ENCODE data around the gene GGT5.
"Not testable (repeated sequence)": the region's sequence is repeated elsewhere in the genome, so short reads cannot be mapped to it uniquely, and the experiment has no call there.

Gene GGT5

DNA sequence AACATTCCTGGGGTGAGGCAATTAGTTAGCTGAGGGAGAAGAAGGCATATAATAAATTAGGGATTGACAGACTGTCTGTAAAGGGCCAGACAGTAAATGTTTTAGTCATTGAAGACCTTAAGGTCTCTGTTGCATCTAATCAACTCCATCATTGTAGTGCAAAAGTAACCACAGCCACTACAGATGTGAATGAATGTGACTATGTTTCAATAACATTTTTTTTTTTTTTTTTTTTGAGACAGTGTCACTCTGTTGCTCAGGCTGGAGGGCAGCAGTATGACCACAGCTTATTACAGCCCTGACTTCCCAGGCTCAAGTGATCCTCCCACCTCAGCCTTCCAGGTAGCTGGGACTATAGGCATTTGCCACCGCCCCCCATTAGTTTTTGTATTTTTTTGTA, 35.5 kb upstream of the GGT5 start:
- H3K27me3 ChIP-seq (ENCODE audit: control insufficient read depth, insufficient read depth, low read length); H3K4me3 ChIP-seq (ENCODE audit: low read depth, low read length); H3K36me3 ChIP-seq (ENCODE audit: control insufficient read depth, insufficient read depth, low read length); H3K9me3 ChIP-seq (ENCODE audit: control insufficient read depth, insufficient read depth, low read length); H3K9ac ChIP-seq (ENCODE audit: low read depth, low read length); H3K4me1 ChIP-seq (ENCODE audit: control insufficient read depth, insufficient read depth, low read length): not testable (repeated sequence)

DNA sequence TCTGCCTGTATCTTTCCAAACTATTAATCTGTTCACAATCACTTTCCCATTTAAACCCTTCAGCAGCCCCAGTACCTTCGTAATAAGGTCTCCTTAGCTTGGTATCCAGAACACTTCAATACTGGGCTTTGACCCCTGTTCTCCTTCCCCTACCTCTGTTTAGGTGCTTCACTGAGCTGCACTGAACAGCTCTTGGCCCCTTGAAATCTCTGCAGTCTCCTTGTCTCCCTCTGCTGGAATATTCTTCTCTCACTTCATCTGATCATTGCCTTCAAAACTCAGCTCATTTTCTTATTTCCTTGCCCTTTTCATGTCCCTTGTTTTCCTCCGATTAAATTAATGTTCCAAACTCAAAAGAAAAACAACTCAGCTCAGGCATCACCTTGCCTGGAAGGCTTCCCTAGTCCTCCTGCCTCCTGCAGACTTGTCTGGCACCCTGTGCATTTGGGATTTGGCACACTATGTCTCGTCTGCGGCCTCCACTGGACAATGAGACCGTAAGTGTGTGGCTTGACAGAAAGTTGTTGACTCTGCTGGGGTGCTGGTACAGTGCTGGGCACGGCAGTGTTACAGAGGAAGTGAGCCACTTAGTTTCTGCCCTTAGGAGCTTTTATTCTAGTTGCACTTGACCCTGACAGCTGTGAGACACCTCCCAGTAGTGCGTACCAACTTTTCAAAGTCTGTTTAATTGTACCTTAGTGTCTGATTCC, 30.0 kb upstream of the GGT5 start:
- H3K27me3 ChIP-seq (ENCODE audit: control insufficient read depth, insufficient read depth, low read length); H3K4me1 ChIP-seq (ENCODE audit: control insufficient read depth, insufficient read depth, low read length); H3K9ac ChIP-seq (ENCODE audit: low read depth, low read length); H3K9me3 ChIP-seq (ENCODE audit: control insufficient read depth, insufficient read depth, low read length); H3K36me3 ChIP-seq (ENCODE audit: control insufficient read depth, insufficient read depth, low read length); H3K4me3 ChIP-seq (ENCODE audit: low read depth, low read length): not testable (repeated sequence)

DNA sequence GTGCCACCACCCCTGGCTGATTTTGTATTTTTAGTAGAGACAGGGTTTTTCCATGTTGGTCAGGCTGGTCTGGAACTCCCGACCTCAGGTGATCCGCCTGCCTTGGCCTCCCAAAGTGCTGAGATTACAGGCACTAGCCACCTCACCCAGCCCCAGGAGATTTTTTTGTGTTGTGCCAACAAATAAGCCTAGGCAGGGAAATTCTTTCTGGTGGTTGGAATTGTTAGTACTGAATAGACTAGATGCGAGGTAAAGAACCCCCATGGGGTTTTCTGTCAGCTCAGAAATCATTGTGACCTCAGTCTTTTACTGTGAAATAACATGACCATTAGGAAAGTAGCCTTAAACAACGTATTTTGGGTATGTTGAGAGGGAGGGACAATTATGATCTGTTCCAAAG, 29.0 kb upstream of the GGT5 start:
- H3K9ac ChIP-seq (ENCODE audit: low read depth, low read length); H3K4me1 ChIP-seq (ENCODE audit: control insufficient read depth, insufficient read depth, low read length); H3K36me3 ChIP-seq (ENCODE audit: control insufficient read depth, insufficient read depth, low read length); H3K27me3 ChIP-seq (ENCODE audit: control insufficient read depth, insufficient read depth, low read length); H3K4me3 ChIP-seq (ENCODE audit: low read depth, low read length); H3K9me3 ChIP-seq (ENCODE audit: control insufficient read depth, insufficient read depth, low read length): not testable (repeated sequence)

- H3K9me3 ChIP-seq (ENCODE audit: control insufficient read depth, insufficient read depth, low read length); H3K9ac ChIP-seq (ENCODE audit: low read depth, low read length); H3K36me3 ChIP-seq (ENCODE audit: control insufficient read depth, insufficient read depth, low read length); H3K4me3 ChIP-seq (ENCODE audit: low read depth, low read length); H3K4me1 ChIP-seq (ENCODE audit: control insufficient read depth, insufficient read depth, low read length); H3K27me3 ChIP-seq (ENCODE audit: control insufficient read depth, insufficient read depth, low read length): not testable (repeated sequence)
These were observed 28.1 kb upstream of the GGT5 start for GRCh38 chr22:24273031-24273430.

- Histone ChIP-seq H3K4me3 (ENCODE audit: low read depth, low read length) (peak overlapping the region; percentile 93), H3K4me1 (ENCODE audit: control insufficient read depth, insufficient read depth, low read length) (peaks cover 4% of the 10 kb centered on the region), H3K9ac (ENCODE audit: low read depth, low read length) (peak overlapping the region; percentile 98)
These were observed 26.5 kb upstream of the GGT5 start for GRCh38 chr22:24271386-24271854.

DNA sequence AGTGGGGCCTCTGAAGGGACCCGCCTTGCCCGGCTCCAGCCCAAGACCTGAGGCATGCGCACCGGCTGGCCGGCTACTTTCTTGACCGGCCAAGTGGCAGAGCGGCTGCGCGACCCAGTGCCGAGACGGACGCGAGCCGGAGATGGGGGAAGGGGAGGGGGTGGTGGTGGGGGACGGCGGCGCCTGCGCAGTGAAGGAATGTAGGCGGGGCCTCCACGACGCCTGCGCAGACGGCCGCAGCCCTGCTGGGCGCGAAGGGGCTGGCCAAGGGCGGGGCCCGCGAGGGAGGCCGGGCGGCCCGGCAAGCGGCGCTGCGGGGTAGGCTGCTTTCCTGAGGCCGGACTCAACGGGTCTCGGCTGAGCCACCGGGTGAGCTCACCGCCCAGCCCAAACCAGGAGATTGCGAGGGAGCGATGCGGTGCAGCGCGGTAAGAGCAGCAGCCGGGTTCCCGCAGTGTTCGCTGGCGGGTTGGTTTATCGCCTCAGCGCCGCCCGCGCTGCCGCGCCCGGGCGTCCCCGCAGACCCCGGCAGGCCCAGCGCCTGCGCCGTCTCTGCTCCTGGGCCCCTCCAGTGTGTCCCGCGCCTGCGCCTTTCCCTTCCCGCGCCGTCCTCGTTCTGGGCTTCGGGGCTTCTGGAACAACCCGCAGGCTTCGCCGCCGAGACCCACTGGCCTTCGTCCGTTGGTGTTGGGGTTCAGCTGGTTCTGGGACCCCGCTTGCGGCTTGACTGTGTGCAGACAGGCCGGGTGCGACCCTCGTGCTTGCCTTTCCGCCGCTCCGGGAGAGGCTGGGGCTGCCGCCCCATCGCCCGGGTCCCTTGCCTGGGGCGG, 25.9 kb upstream of the GGT5 start, which contains the start of gene SPECC1L:
SPECC1L (plus strand) TSS at position 276 of the 830 bp plus-strand sequence. CDS start 31,401 bp downstream, outside the sequence.
- H3K4me1 ChIP-seq (ENCODE audit: control insufficient read depth, insufficient read depth, low read length), result peaks cover 4% of the 10 kb centered on the region
- no peaks in the 10 kb centered on the region for H3K9me3 ChIP-seq (ENCODE audit: control insufficient read depth, insufficient read depth, low read length)
- peak within 1 kb of the TSS; percentile 93 for H3K4me3 ChIP-seq (ENCODE audit: low read depth, low read length)
- no peaks in the 10 kb centered on the region for H3K27me3 ChIP-seq (ENCODE audit: control insufficient read depth, insufficient read depth, low read length)
- H3K9ac ChIP-seq (ENCODE audit: low read depth, low read length), result peak within 1 kb of the TSS; percentile 98
- no peaks in the 10 kb centered on the region for H3K36me3 ChIP-seq (ENCODE audit: control insufficient read depth, insufficient read depth, low read length)

More at GRCh38 chr22:24271386-24271854, 26.5 kb upstream of the GGT5 start:
- no peaks in the 10 kb centered on the region for H3K9me3 ChIP-seq (ENCODE audit: control insufficient read depth, insufficient read depth, low read length)
- H3K27me3 ChIP-seq (ENCODE audit: control insufficient read depth, insufficient read depth, low read length), result no peaks in the 10 kb centered on the region
- no peaks in the 10 kb centered on the region for H3K36me3 ChIP-seq (ENCODE audit: control insufficient read depth, insufficient read depth, low read length)

DNA sequence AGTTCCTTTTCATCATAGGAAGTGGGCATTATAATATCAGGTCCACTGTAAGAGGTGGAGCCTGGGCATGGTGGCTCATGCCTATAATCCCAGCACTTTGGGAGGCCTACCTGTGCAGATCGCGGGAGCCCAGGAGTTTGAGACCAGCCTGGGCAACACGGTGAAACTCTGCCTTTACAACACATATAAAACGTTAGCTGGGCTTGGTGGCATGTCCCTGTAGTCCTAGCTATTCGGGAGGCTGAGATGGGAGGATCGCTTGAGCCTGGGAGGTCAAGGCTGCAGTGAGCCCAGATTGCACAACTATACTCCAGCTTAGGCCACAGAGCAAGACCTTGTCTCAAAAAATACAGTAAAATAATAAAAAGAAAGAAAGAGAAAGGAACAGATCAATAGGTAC, 21.6 kb upstream of the GGT5 start:
- H3K4me1 ChIP-seq (ENCODE audit: control insufficient read depth, insufficient read depth, low read length); H3K4me3 ChIP-seq (ENCODE audit: low read depth, low read length); H3K9ac ChIP-seq (ENCODE audit: low read depth, low read length); H3K9me3 ChIP-seq (ENCODE audit: control insufficient read depth, insufficient read depth, low read length); H3K27me3 ChIP-seq (ENCODE audit: control insufficient read depth, insufficient read depth, low read length); H3K36me3 ChIP-seq (ENCODE audit: control insufficient read depth, insufficient read depth, low read length): not testable (repeated sequence)

DNA sequence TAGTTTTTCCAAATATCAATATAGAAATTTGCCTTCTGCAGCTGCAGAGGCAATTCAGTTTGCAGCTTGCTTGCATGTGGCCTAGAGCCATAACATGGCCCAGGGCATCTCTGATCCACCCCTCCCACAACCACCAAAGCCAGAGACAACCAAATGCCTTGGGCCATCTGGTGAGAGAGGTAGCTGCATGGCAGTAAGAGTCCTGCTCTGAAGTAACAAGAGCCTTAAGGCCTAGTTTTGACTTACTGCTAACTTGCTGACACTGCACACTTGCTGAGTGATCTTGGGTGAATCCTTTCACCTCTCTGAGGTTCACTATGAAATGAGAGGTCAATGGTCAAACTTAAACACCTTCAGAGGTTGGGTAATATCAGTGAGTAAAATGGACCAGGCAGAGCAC, 20.9 kb upstream of the GGT5 start:
- Histone ChIP-seq H3K9ac (ENCODE audit: low read depth, low read length) (no peak overlapping the region), H3K9me3 (ENCODE audit: control insufficient read depth, insufficient read depth, low read length) (no peaks in the 10 kb centered on the region), H3K36me3 (ENCODE audit: control insufficient read depth, insufficient read depth, low read length) (no peaks in the 10 kb centered on the region), H3K4me1 (ENCODE audit: control insufficient read depth, insufficient read depth, low read length) (no peaks in the 10 kb centered on the region), H3K27me3 (ENCODE audit: control insufficient read depth, insufficient read depth, low read length) (no peaks in the 10 kb centered on the region), H3K4me3 (ENCODE audit: low read depth, low read length) (no peak overlapping the region)

- not testable (repeated sequence) for H3K36me3 ChIP-seq (ENCODE audit: control insufficient read depth, insufficient read depth, low read length); H3K9ac ChIP-seq (ENCODE audit: low read depth, low read length); H3K4me1 ChIP-seq (ENCODE audit: control insufficient read depth, insufficient read depth, low read length); H3K27me3 ChIP-seq (ENCODE audit: control insufficient read depth, insufficient read depth, low read length); H3K4me3 ChIP-seq (ENCODE audit: low read depth, low read length); H3K9me3 ChIP-seq (ENCODE audit: control insufficient read depth, insufficient read depth, low read length)
These were observed 19.5 kb upstream of the GGT5 start for GRCh38 chr22:24264329-24264896.

DNA sequence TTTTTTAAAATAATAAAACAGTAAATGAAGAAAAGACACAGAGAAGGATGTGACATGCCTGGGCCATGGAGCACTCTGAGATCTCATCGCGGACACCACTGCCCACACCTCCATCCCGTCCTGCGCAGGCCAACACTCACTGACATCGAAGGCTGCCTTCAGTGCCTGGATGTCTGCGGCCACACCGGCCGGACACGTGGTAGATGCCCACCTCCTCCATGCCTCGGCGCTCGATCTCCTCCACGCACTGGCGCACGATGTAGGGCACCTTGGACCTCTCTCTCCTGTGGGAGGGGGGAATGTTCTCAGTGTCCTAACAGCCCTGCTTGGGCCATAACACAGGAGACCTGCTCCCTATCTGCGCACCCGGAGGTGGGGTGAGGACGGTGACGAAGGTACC, 18.6 kb upstream of the GGT5 start:
- not testable (repeated sequence) for H3K36me3 ChIP-seq (ENCODE audit: control insufficient read depth, insufficient read depth, low read length); H3K4me1 ChIP-seq (ENCODE audit: control insufficient read depth, insufficient read depth, low read length); H3K27me3 ChIP-seq (ENCODE audit: control insufficient read depth, insufficient read depth, low read length)

DNA sequence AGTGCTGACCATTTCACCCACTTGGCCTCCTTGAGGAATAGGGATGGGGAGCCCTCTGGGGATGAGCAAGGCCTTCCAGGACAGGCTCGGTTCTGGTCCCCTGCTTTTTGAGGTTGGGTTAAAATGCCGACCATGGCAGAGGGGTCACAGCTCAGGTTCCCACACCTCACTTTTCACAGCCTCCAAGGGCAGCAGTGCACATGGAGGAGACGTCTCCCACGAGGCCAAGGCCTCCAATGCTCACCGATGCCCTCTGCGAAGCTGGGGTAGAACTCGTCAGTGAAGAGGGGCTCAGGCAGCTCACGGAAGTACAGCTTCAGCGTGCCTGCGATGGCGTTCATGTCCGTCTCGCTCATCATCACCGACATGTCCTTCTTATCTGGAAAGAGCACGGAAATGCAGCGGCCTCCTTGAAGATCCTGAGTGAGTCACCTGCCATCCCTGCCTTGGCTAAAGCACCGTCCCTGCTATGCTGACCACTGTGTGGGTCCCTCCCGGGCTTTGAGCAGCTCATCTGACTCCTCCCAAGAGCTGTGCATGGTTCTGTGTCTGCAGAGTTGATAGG, 17.4 kb upstream of the GGT5 start:
- not testable (repeated sequence) for H3K36me3 ChIP-seq (ENCODE audit: control insufficient read depth, insufficient read depth, low read length); H3K4me3 ChIP-seq (ENCODE audit: low read depth, low read length); H3K4me1 ChIP-seq (ENCODE audit: control insufficient read depth, insufficient read depth, low read length); H3K9ac ChIP-seq (ENCODE audit: low read depth, low read length); H3K27me3 ChIP-seq (ENCODE audit: control insufficient read depth, insufficient read depth, low read length); H3K9me3 ChIP-seq (ENCODE audit: control insufficient read depth, insufficient read depth, low read length)

More for the DNA sequence above, 18.6 kb upstream of the GGT5 start:
- not testable (repeated sequence) for H3K4me3 ChIP-seq (ENCODE audit: low read depth, low read length); H3K9me3 ChIP-seq (ENCODE audit: control insufficient read depth, insufficient read depth, low read length); H3K9ac ChIP-seq (ENCODE audit: low read depth, low read length)

All from iPS-15b (cell line).